Uterus (tissue), 2 donors: ENCODE data around the gene STAG1.

Experiments
- POLR2A ChIP-seq, 2 donors: fragments of 450-650 bp; IDR thresholded peaks; one replicate each; pipeline ENCODE4 v1.6.1; 2016; ENCODE audit warnings: antibody characterized with exemption in 2 of 2, mild to moderate bottlenecking in 1 of 2, moderate library complexity in 1 of 2
- TF ChIP-seq, protein P1 (sequence below), 4 experiments: fragments of 200-600 bp in 2 of 4; fragments of 450-650 bp in 2 of 4; sonication (generic) in 2 of 4; IDR thresholded peaks; one replicate each; pipeline ENCODE4 v1.5.1; 2016 to 2019; ENCODE audit warnings: antibody characterized with exemption in 4 of 4, mild to moderate bottlenecking in 2 of 4, moderate library complexity in 1 of 4

DNA sequence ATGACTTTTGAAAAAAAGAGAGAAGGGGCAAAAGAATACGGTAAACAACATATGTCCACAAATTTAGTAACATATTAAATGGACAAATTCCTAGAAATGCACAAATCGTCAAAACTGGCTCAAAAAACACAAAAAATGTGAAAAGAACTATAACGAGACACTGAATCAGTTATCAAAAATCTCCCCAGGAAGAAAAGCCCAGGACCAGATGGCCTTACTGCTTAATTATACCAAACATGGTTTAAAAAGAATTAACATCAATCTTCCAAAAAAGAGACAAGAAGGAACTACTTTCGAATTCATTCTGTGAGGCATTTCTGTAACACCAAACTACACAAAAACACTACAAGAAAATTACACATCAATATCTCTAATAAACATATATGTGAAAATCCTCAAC, 117.4 kb downstream of the STAG1 start:
- TF ChIP-seq, protein P1, sequence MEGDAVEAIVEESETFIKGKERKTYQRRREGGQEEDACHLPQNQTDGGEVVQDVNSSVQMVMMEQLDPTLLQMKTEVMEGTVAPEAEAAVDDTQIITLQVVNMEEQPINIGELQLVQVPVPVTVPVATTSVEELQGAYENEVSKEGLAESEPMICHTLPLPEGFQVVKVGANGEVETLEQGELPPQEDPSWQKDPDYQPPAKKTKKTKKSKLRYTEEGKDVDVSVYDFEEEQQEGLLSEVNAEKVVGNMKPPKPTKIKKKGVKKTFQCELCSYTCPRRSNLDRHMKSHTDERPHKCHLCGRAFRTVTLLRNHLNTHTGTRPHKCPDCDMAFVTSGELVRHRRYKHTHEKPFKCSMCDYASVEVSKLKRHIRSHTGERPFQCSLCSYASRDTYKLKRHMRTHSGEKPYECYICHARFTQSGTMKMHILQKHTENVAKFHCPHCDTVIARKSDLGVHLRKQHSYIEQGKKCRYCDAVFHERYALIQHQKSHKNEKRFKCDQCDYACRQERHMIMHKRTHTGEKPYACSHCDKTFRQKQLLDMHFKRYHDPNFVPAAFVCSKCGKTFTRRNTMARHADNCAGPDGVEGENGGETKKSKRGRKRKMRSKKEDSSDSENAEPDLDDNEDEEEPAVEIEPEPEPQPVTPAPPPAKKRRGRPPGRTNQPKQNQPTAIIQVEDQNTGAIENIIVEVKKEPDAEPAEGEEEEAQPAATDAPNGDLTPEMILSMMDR (IDR thresholded peaks at IDR 0.05), result no peak
- no peak for TF ChIP-seq POLR2A (IDR thresholded peaks at IDR 0.05)
